HCT116 (cell line): ENCODE measurements around the gene STPG2. TPM values are rescaled to one million over a fixed set of nuclear protein-coding genes. Genes with fewer than 3 reads are reported as not detected.

Experiments used
- ATAC-seq: fragments of 200-7000 bp; cut with Tn5 transposase; 2 replicates; pipeline ENCODE4 v1.9.1; 2020; ENCODE audit warnings: mild to moderate bottlenecking, moderate library complexity
- BruUV-seq: library from RNA; stranded (reverse); fragments of 400-500 nt; replicated peaks from 2 replicates; lab custom pipeline; 2021; lab: Mats Ljungman, UMichigan
- CTCF ChIA-PET: fragments of 300-600 bp; sonication (Branson Sonifier 250); formaldehyde crosslinking; loops from one replicate; lab custom pipeline; 2021; ENCODE audit warnings: antibody characterized with exemption; lab: Charles Lee
- POLR2A ChIA-PET: fragments of 300-600, 350-600 bp; sonication (Branson Sonifier 250); formaldehyde crosslinking; loops from one replicate; lab custom pipeline; 2021; ENCODE audit warnings: antibody characterized with exemption; lab: Charles Lee
- RAD21 ChIA-PET, 2 experiments: fragments of 300-600 bp; sonication (Branson Sonifier 250); formaldehyde crosslinking; loops; one replicate each; lab custom pipeline; 2023; ENCODE audit warnings: low total read pairs in 2 of 2; ENCODE audit not compliant: uncharacterized antibody in 2 of 2, unreplicated experiment in 2 of 2, low non-redundant PET in 1 of 2; lab: Charles Lee
- DNase-seq: peaks from one replicate; pipeline ENCODE4 v3.0.0-alpha.2; 2010; ENCODE audit warnings: low read depth, low spot score
- H2AFZ ChIP-seq: fragments of 200-600 bp; shearing (Covaris generic), sonication (generic); 2 replicates; pipeline ENCODE4 v1.6.1; 2017; ENCODE audit warnings: low read depth, mixed run types, mixed read lengths, antibody characterized with exemption, low read length; ENCODE audit not compliant: poor library complexity, severe bottlenecking
- H3K27ac ChIP-seq: 2 replicates; pipeline ENCODE4 v1.5.1; 2012; ENCODE audit warnings: low read depth, low read length
- H3K27me3 ChIP-seq: fragments of 200-600 bp; sonication (generic); 2 replicates; pipeline ENCODE4 v1.6.1; 2016; ENCODE audit warnings: mixed run types, low read length, mixed read lengths; ENCODE audit not compliant: insufficient read depth
- H3K36me3 ChIP-seq, 2 experiments: fragments of 200-500 bp in 1 of 2; fragments of 200-600 bp in 1 of 2; sonication (Bioruptor generic) in 1 of 2; sonication (generic) in 1 of 2; 2 replicates each; pipeline versions ENCODE4 v1.5.1 to v1.6.1; 2014 to 2016; ENCODE audit warnings: low read length in 2 of 2, inconsistent platforms in 1 of 2, mixed read lengths in 1 of 2, mixed run types in 1 of 2; ENCODE audit not compliant: insufficient read depth in 2 of 2, control insufficient read depth in 1 of 2
- H3K4me1 ChIP-seq, 2 experiments: fragments of 200-600 bp in 1 of 2; sonication (generic) in 1 of 2; 2 replicates each; pipeline versions ENCODE4 v1.5.1 to v1.6.1; 2012 to 2017; ENCODE audit warnings: low read length in 2 of 2, inconsistent platforms in 1 of 2, mild to moderate bottlenecking in 1 of 2, mixed read lengths in 1 of 2, mixed run types in 1 of 2, moderate library complexity in 1 of 2; ENCODE audit not compliant: insufficient read depth in 2 of 2, control insufficient read depth in 1 of 2
- H3K4me2 ChIP-seq: fragments of 200-600 bp; sonication (generic); 2 replicates; pipeline ENCODE4 v1.6.1; 2017; ENCODE audit warnings: mixed run types, low read length, mixed read lengths
- H3K4me3 ChIP-seq, 2 experiments: fragments of 200-600 bp in 1 of 2; sonication (generic) in 1 of 2; replicated peaks in 1 of 2; 2 replicates each; pipeline ENCODE4 v1.5.1; 2011 to 2016; ENCODE audit warnings: low read length in 2 of 2, control low read depth in 1 of 2, low read depth in 1 of 2, mild to moderate bottlenecking in 1 of 2, mixed read lengths in 1 of 2, mixed run types in 1 of 2
- H3K79me2 ChIP-seq: fragments of 200-600 bp; sonication (generic); 2 replicates; pipeline ENCODE4 v1.6.1; 2017; ENCODE audit warnings: mild to moderate bottlenecking, mixed run types, low read length, moderate library complexity, mixed read lengths; ENCODE audit not compliant: insufficient read depth
- H3K9ac ChIP-seq: fragments of 200-600 bp; sonication (generic); 2 replicates; pipeline ENCODE4 v1.6.1; 2016; ENCODE audit warnings: low read length, mixed read lengths
- H3K9me2 ChIP-seq: fragments of 200-600 bp; sonication (generic), shearing (Covaris generic); 2 replicates; pipeline ENCODE4 v1.6.1; 2017; ENCODE audit warnings: mixed run types, mild to moderate bottlenecking, moderate library complexity; ENCODE audit not compliant: insufficient read depth
- H3K9me3 ChIP-seq, 2 experiments: fragments of 200-500 bp in 1 of 2; fragments of 200-600 bp in 1 of 2; sonication (Bioruptor generic) in 1 of 2; sonication (generic) in 1 of 2; 2 replicates each; pipeline ENCODE4 v1.6.1; 2014 to 2017; ENCODE audit warnings: low read length in 2 of 2, mixed read lengths in 2 of 2, inconsistent platforms in 1 of 2, low read depth in 1 of 2, mild to moderate bottlenecking in 1 of 2, mixed run types in 1 of 2, moderate library complexity in 1 of 2; ENCODE audit not compliant: control insufficient read depth in 1 of 2, insufficient read depth in 1 of 2
- H4K20me1 ChIP-seq: fragments of 200-600 bp; sonication (generic), shearing (Covaris generic); 2 replicates; pipeline ENCODE4 v1.6.1; 2017; ENCODE audit warnings: mixed run types, mild to moderate bottlenecking, moderate library complexity; ENCODE audit not compliant: insufficient read depth
- CBX3 ChIP-seq: IDR thresholded peaks from 2 replicates; pipeline ENCODE4 v1.6.1; 2012; ENCODE audit warnings: low read depth
- CEBPB ChIP-seq: IDR thresholded peaks from 2 replicates; pipeline ENCODE4 v1.6.1; 2012; ENCODE audit warnings: low read depth
- EGR1 ChIP-seq: IDR thresholded peaks from 2 replicates; pipeline ENCODE4 v1.6.1; 2012; ENCODE audit warnings: low read depth
- ELF1 ChIP-seq: IDR thresholded peaks from 2 replicates; pipeline ENCODE4 v1.6.1; 2012; ENCODE audit warnings: low read depth, borderline replicate concordance
- EZH2phosphoT487 ChIP-seq: fragments of 200-600 bp; IDR thresholded peaks from 2 replicates; pipeline ENCODE4 v1.6.1; 2018; ENCODE audit warnings: antibody characterized with exemption, borderline replicate concordance
- JUND ChIP-seq: IDR thresholded peaks from 2 replicates; pipeline ENCODE4 v1.6.1; 2012
- MAX ChIP-seq: IDR thresholded peaks from 2 replicates; pipeline ENCODE4 v1.6.1; 2012
- POLR2A ChIP-seq: IDR thresholded peaks from 2 replicates; pipeline ENCODE4 v1.7.0; 2011; ENCODE audit warnings: borderline replicate concordance; ENCODE audit not compliant: insufficient read depth, insufficient read length; ENCODE audit errors: extremely low read depth
- POLR2AphosphoS5 ChIP-seq: IDR thresholded peaks from 2 replicates; pipeline ENCODE4 v1.6.1; 2011; ENCODE audit warnings: mild to moderate bottlenecking, low read depth, low read length, moderate library complexity
- YY1 ChIP-seq: IDR thresholded peaks from 2 replicates; pipeline ENCODE4 v1.6.1; 2011; ENCODE audit warnings: low read length, low read depth, moderate library complexity, mild to moderate bottlenecking; ENCODE audit not compliant: insufficient replicate concordance; ENCODE audit errors: extremely low read depth
- intact Hi-C: fragments of 100-400 bp; cut with micrococcal nuclease; formaldehyde crosslinking; loops from 2 replicates; pipeline ENCODE4 v1.10.0; 2022
- total RNA-seq: library from RNA; stranded (reverse); gene quantifications from one replicate; pipeline ENCODE4 v1.2.1, GENCODE V29; 2021; ENCODE audit not compliant: unreplicated experiment
- TF ChIP-seq, protein P1 (sequence below), 3 experiments: fragments of 200-600 bp in 1 of 3; sonication (generic) in 1 of 3; IDR thresholded peaks in 2 of 3; conservative IDR thresholded peaks in 1 of 3; 2 replicates each; pipeline ENCODE4 v1.5.1; 2012 to 2017; ENCODE audit warnings: low read depth in 2 of 3, low read length in 2 of 3, antibody characterized with exemption in 1 of 3, borderline replicate concordance in 1 of 3, control low read depth in 1 of 3, mild to moderate bottlenecking in 1 of 3, mixed read lengths in 1 of 3, mixed run types in 1 of 3, moderate library complexity in 1 of 3; ENCODE audit not compliant: insufficient read depth in 1 of 3
- TF ChIP-seq, protein P2 (sequence below): IDR thresholded peaks from 2 replicates; pipeline ENCODE4 v1.6.1; 2012
- TF ChIP-seq, protein P3 (sequence below): IDR thresholded peaks from 2 replicates; pipeline ENCODE4 v1.6.1; 2011; ENCODE audit warnings: mild to moderate bottlenecking, low read length, moderate library complexity; ENCODE audit not compliant: insufficient replicate concordance; ENCODE audit errors: extremely low read depth

The STPG2 gene
- total RNA-seq, 1 experiment from 2014 or later: not detected

DNA sequence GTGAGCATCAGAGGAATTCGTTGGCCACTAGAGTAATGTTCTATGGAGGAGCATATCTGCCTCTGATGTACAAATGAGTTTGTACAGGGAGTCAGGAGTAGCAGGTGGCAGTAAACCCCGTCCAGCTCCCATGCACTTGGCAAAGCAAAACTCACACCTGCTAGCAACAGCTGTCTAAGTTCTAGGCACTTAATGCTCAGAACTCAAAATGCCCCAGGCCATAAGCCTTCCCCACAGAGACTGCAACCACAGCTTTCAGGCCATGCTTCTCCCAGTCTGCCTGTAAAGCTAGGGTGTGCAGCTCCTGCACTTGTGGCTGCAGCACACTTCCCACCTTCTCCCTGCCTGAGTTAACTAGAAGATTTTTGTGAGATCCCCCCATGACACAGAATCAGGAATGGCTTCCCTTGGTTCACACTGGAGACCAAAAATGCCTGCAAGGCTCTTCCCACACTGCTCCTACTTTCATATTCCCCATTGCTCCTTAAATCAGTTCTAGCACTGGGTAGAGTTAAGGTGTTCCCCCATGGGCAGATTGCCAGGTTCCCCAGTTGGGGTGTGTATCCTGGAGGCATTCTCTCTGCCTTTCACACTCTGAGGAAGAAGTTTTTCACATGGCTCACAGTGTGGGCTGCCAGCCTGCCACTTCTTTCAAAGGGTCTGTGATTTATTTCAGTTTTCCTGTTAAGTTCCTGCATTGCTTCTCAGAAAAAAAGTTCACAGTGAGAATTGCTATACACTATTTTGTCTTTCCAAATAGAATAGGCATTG, 189.9 kb downstream of the STPG2 start:
- BruUV-seq: no TSS peak
- no peak for ATAC-seq
- POLR2A ChIA-PET: no interaction called here
- no peak for TF ChIP-seq EZH2phosphoT487
- TF ChIP-seq MAX: no peak
- TF ChIP-seq, protein P1, sequence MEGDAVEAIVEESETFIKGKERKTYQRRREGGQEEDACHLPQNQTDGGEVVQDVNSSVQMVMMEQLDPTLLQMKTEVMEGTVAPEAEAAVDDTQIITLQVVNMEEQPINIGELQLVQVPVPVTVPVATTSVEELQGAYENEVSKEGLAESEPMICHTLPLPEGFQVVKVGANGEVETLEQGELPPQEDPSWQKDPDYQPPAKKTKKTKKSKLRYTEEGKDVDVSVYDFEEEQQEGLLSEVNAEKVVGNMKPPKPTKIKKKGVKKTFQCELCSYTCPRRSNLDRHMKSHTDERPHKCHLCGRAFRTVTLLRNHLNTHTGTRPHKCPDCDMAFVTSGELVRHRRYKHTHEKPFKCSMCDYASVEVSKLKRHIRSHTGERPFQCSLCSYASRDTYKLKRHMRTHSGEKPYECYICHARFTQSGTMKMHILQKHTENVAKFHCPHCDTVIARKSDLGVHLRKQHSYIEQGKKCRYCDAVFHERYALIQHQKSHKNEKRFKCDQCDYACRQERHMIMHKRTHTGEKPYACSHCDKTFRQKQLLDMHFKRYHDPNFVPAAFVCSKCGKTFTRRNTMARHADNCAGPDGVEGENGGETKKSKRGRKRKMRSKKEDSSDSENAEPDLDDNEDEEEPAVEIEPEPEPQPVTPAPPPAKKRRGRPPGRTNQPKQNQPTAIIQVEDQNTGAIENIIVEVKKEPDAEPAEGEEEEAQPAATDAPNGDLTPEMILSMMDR (IDR thresholded peaks at IDR 0.05 in 2 of 3, conservative IDR thresholded peaks at IDR 0.05 in 1 of 3; ENCODE audit: borderline replicate concordance in 1 of 3, insufficient read depth in 1 of 3, low read depth in 2 of 3, low read length in 2 of 3): no peak
- TF ChIP-seq, protein P2, sequence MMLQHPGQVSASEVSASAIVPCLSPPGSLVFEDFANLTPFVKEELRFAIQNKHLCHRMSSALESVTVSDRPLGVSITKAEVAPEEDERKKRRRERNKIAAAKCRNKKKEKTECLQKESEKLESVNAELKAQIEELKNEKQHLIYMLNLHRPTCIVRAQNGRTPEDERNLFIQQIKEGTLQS: no peak
- TF ChIP-seq, protein P3, sequence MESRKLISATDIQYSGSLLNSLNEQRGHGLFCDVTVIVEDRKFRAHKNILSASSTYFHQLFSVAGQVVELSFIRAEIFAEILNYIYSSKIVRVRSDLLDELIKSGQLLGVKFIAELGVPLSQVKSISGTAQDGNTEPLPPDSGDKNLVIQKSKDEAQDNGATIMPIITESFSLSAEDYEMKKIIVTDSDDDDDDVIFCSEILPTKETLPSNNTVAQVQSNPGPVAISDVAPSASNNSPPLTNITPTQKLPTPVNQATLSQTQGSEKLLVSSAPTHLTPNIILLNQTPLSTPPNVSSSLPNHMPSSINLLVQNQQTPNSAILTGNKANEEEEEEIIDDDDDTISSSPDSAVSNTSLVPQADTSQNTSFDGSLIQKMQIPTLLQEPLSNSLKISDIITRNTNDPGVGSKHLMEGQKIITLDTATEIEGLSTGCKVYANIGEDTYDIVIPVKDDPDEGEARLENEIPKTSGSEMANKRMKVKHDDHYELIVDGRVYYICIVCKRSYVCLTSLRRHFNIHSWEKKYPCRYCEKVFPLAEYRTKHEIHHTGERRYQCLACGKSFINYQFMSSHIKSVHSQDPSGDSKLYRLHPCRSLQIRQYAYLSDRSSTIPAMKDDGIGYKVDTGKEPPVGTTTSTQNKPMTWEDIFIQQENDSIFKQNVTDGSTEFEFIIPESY: no peak
- TF ChIP-seq CEBPB: no peak
- no peak for TF ChIP-seq YY1
- no peak for TF ChIP-seq EGR1
- no peak for TF ChIP-seq POLR2A
- TF ChIP-seq JUND: no peak
- no peak for TF ChIP-seq POLR2AphosphoS5
- TF ChIP-seq CBX3: no peak
- TF ChIP-seq ELF1: no peak
- no peak for DNase-seq
- Histone ChIP-seq H3K79me2 (no peaks in the 10 kb centered on the region), H2AFZ (no peak overlapping the region), H3K9me2 (no peaks in the 10 kb centered on the region), H3K4me2 (no peak overlapping the region), H3K27me3 (no peaks in the 10 kb centered on the region), H3K27ac (no peak overlapping the region), H3K4me3 (no peak overlapping the region), H3K9me3 (peaks cover 0 to 3% of the 10 kb centered on the region in 2 experiments; a peak in 1 of 4 replicates), H3K36me3 (no peaks in the 10 kb centered on the region), H3K9ac (no peak overlapping the region), H4K20me1 (no peaks in the 10 kb centered on the region), H3K4me1 (no peaks in the 10 kb centered on the region)
- CTCF ChIA-PET: no interaction called here
- intact Hi-C loops: no loop called here
- RAD21 ChIA-PET: no interaction called here
